Neural cell (in vitro differentiated cells): ENCODE measurements around the gene BRICD5. TPM values are rescaled to one million over a fixed set of nuclear protein-coding genes. Genes with fewer than 3 reads are reported as not detected.

Experiments
- H2AFZ ChIP-seq: fragments of 200-600, 300-800 bp; sonication (generic), shearing (Covaris generic); 2 replicates; pipeline ENCODE4 v1.6.0; 2014; ENCODE audit warnings: low read depth, mild to moderate bottlenecking, antibody characterized with exemption, low read length, moderate library complexity
- H3F3A ChIP-seq: fragments of 200-600 bp; shearing (Covaris generic); 2 replicates; pipeline ENCODE4 v1.6.1; 2016; ENCODE audit warnings: mild to moderate bottlenecking, moderate library complexity, mixed read lengths, antibody characterized with exemption, low read length; ENCODE audit not compliant: insufficient read depth, poor library complexity, severe bottlenecking
- H3K27ac ChIP-seq: fragments of 200-600, 300-800 bp; sonication (generic), shearing (Covaris generic); 2 replicates; pipeline ENCODE4 v1.5.1; 2014; ENCODE audit warnings: mild to moderate bottlenecking, low read length, moderate library complexity
- H3K27me3 ChIP-seq: fragments of 300-800, 200-600 bp; sonication (generic), shearing (Covaris generic); 2 replicates; pipeline ENCODE4 v1.6.0; 2014; ENCODE audit warnings: mild to moderate bottlenecking, low read depth, low read length, moderate library complexity; ENCODE audit not compliant: insufficient read depth
- H3K36me3 ChIP-seq: fragments of 300-800, 200-600 bp; sonication (generic), shearing (Covaris generic); 2 replicates; pipeline ENCODE4 v1.5.1; 2014; ENCODE audit warnings: mild to moderate bottlenecking, antibody characterized with exemption, low read length, moderate library complexity; ENCODE audit not compliant: insufficient read depth
- H3K4me2 ChIP-seq: fragments of 300-800, 200-600 bp; sonication (generic), shearing (Covaris generic); 2 replicates; pipeline ENCODE4 v1.6.0; 2014; ENCODE audit warnings: mild to moderate bottlenecking, low read length
- H3K4me3 ChIP-seq: fragments of 300-800, 200-600 bp; sonication (generic), shearing (Covaris generic); 2 replicates; pipeline ENCODE4 v1.5.1; 2014; ENCODE audit warnings: mild to moderate bottlenecking, low read length, moderate library complexity
- H3K79me2 ChIP-seq: fragments of 200-600 bp; shearing (Covaris generic); replicated peaks from 2 replicates; pipeline ENCODE4 v1.6.0; 2014; ENCODE audit warnings: mild to moderate bottlenecking, low read length, moderate library complexity; ENCODE audit not compliant: insufficient read depth
- H3K9ac ChIP-seq: fragments of 300-800, 200-600 bp; sonication (generic), shearing (Covaris generic); 2 replicates; pipeline ENCODE4 v1.6.1; 2016; ENCODE audit warnings: mild to moderate bottlenecking, low read length, mixed read lengths
- H3K9me2 ChIP-seq: fragments of 200-600 bp; shearing (Covaris generic); 2 replicates; pipeline ENCODE4 v1.6.1; 2016; ENCODE audit warnings: mild to moderate bottlenecking, low read length, mixed read lengths; ENCODE audit not compliant: insufficient read depth
- H3K9me3 ChIP-seq: fragments of 200-600, 300-800 bp; sonication (generic), shearing (Covaris generic); 2 replicates; pipeline ENCODE4 v1.6.1; 2016; ENCODE audit warnings: mild to moderate bottlenecking, mixed run types, low read length, moderate library complexity, mixed read lengths
- H4K20me1 ChIP-seq: fragments of 200-600 bp; shearing (Covaris generic); 2 replicates; pipeline ENCODE4 v1.6.1; 2016; ENCODE audit warnings: mild to moderate bottlenecking, mixed run types; ENCODE audit not compliant: insufficient read depth
- EP300 ChIP-seq: fragments of 450-650 bp; conservative IDR thresholded peaks from 2 replicates; pipeline ENCODE4 v1.6.1; 2014; ENCODE audit warnings: antibody characterized with exemption, mild to moderate bottlenecking, moderate library complexity; ENCODE audit not compliant: poor library complexity, severe bottlenecking
- EZH2 ChIP-seq: fragments of 200-600, 300-800 bp; shearing (Covaris generic), sonication (generic); IDR thresholded peaks from 2 replicates; pipeline ENCODE4 v1.6.1; 2014; ENCODE audit warnings: antibody characterized with exemption, low read length, borderline replicate concordance, mild to moderate bottlenecking; ENCODE audit not compliant: insufficient read depth, poor library complexity, severe bottlenecking
- MXI1 ChIP-seq: fragments of 450-650 bp; conservative IDR thresholded peaks from 2 replicates; pipeline ENCODE4 v1.6.1; 2014; ENCODE audit warnings: antibody characterized with exemption, mild to moderate bottlenecking; ENCODE audit not compliant: poor library complexity, severe bottlenecking
- POLR2AphosphoS5 ChIP-seq: IDR thresholded peaks from 2 replicates; pipeline ENCODE4 v1.6.1; 2012
- RAD21 ChIP-seq: fragments of 450-650 bp; conservative IDR thresholded peaks from 2 replicates; pipeline ENCODE4 v1.6.1; 2014; ENCODE audit warnings: antibody characterized with exemption, mild to moderate bottlenecking, moderate library complexity
- SMC3 ChIP-seq: fragments of 450-650 bp; conservative IDR thresholded peaks from 2 replicates; pipeline ENCODE4 v1.6.1; 2014; ENCODE audit warnings: antibody characterized with exemption, mild to moderate bottlenecking, moderate library complexity; ENCODE audit not compliant: poor library complexity
- TAF1 ChIP-seq: IDR thresholded peaks from 2 replicates; pipeline ENCODE4 v1.6.1; 2012; ENCODE audit warnings: low read depth
- polyA plus RNA-seq: library from polyadenylated mRNA; depleted of rRNA; stranded (reverse); fragments of >200 nt; gene quantifications from 2 replicates; pipeline ENCODE4 v1.2.3, GENCODE V29; 2014
- TF ChIP-seq, protein P1 (sequence below): IDR thresholded peaks from 2 replicates; pipeline ENCODE4 v1.6.1; 2012; ENCODE audit warnings: borderline replicate concordance
- TF ChIP-seq, protein P2 (sequence below): fragments of 450-650 bp; IDR thresholded peaks from 2 replicates; pipeline ENCODE4 v1.5.1; 2014; ENCODE audit warnings: antibody characterized with exemption, mild to moderate bottlenecking, moderate library complexity; ENCODE audit not compliant: poor library complexity, severe bottlenecking

Gene BRICD5
- polyA plus RNA-seq, 1 donor from 2014 or later, result 39.2 TPM

DNA sequence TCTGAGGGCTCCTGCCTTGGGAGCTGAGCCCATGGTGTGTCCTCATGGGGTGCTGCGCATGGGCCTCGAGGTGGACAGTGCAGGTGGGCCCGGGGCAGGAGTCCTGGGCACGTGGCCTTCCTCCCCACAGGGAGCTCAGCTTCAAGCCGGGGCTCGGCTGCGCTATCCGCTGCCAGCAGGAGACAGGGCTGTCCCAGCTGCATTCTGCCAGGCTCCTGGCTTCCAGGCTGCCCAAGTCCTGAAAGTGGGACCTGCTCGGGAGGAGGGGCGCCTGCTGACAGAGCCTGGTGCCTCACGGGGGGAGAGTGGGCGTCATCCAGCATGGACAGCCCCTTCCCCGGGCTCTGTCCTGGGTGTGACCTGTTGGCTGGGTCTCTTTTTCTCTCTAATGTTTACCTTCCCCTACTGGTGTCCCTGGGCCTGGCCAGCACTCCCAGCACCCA, 48.0 kb downstream of the BRICD5 start (continued):
- TF ChIP-seq, protein P1, sequence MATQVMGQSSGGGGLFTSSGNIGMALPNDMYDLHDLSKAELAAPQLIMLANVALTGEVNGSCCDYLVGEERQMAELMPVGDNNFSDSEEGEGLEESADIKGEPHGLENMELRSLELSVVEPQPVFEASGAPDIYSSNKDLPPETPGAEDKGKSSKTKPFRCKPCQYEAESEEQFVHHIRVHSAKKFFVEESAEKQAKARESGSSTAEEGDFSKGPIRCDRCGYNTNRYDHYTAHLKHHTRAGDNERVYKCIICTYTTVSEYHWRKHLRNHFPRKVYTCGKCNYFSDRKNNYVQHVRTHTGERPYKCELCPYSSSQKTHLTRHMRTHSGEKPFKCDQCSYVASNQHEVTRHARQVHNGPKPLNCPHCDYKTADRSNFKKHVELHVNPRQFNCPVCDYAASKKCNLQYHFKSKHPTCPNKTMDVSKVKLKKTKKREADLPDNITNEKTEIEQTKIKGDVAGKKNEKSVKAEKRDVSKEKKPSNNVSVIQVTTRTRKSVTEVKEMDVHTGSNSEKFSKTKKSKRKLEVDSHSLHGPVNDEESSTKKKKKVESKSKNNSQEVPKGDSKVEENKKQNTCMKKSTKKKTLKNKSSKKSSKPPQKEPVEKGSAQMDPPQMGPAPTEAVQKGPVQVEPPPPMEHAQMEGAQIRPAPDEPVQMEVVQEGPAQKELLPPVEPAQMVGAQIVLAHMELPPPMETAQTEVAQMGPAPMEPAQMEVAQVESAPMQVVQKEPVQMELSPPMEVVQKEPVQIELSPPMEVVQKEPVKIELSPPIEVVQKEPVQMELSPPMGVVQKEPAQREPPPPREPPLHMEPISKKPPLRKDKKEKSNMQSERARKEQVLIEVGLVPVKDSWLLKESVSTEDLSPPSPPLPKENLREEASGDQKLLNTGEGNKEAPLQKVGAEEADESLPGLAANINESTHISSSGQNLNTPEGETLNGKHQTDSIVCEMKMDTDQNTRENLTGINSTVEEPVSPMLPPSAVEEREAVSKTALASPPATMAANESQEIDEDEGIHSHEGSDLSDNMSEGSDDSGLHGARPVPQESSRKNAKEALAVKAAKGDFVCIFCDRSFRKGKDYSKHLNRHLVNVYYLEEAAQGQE, result no peak

DNA sequence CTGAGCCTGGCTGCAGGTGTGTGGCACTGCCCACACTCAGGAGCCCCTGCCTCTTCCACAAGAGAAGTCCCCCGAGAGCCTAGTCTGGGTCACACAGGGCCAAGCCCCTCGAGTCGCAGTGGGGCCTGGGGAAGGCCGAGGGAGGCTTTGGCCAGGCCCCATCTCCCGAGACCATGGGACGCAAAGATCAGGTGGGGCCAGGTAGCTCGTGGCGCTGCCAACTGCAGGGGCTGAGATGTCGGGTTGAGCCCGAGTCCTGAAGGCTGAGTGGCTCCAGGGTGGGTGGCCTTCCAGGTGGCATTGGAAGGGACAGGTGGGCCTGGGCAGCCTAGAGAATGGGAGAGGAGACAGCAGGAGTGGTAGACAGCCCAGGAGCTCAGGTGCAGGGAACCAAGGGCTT, 48.8 kb downstream of the BRICD5 start:
- H4K20me1 ChIP-seq, result no peaks in the 10 kb centered on the region
- no peaks in the 10 kb centered on the region for H3F3A ChIP-seq
- no peak overlapping the region for H3K9ac ChIP-seq
- no peaks in the 10 kb centered on the region for H3K9me2 ChIP-seq
- H3K9me3 ChIP-seq, result no peaks in the 10 kb centered on the region
- TF ChIP-seq POLR2AphosphoS5 (no peak), EP300 (no peak), SMC3 (no peak), RAD21 (no peak), TAF1 (no peak), EZH2 (no peak), MXI1 (no peak)
- TF ChIP-seq, protein P1, result no peak
- TF ChIP-seq, protein P2, sequence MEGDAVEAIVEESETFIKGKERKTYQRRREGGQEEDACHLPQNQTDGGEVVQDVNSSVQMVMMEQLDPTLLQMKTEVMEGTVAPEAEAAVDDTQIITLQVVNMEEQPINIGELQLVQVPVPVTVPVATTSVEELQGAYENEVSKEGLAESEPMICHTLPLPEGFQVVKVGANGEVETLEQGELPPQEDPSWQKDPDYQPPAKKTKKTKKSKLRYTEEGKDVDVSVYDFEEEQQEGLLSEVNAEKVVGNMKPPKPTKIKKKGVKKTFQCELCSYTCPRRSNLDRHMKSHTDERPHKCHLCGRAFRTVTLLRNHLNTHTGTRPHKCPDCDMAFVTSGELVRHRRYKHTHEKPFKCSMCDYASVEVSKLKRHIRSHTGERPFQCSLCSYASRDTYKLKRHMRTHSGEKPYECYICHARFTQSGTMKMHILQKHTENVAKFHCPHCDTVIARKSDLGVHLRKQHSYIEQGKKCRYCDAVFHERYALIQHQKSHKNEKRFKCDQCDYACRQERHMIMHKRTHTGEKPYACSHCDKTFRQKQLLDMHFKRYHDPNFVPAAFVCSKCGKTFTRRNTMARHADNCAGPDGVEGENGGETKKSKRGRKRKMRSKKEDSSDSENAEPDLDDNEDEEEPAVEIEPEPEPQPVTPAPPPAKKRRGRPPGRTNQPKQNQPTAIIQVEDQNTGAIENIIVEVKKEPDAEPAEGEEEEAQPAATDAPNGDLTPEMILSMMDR, result no peak
- H3K27ac ChIP-seq, result no peak overlapping the region
- no peaks in the 10 kb centered on the region for H3K27me3 ChIP-seq
- peaks cover 23% of the 10 kb centered on the region for H3K79me2 ChIP-seq
- H3K36me3 ChIP-seq, result no peaks in the 10 kb centered on the region
- H2AFZ ChIP-seq, result no peak overlapping the region
- H3K4me3 ChIP-seq, result no peak overlapping the region
- no peak overlapping the region for H3K4me2 ChIP-seq
